Measurements from ENCODE around the gene MB. TPM values are rescaled to one million over a fixed set of nuclear protein-coding genes. Genes with fewer than 3 reads are reported as not detected.
A peak's percentile ranks its signal among the peaks of the same experiment; 100 is the strongest.

The MB gene
- total RNA-seq, 1 donor from 2014 or later = not detected

DNA sequence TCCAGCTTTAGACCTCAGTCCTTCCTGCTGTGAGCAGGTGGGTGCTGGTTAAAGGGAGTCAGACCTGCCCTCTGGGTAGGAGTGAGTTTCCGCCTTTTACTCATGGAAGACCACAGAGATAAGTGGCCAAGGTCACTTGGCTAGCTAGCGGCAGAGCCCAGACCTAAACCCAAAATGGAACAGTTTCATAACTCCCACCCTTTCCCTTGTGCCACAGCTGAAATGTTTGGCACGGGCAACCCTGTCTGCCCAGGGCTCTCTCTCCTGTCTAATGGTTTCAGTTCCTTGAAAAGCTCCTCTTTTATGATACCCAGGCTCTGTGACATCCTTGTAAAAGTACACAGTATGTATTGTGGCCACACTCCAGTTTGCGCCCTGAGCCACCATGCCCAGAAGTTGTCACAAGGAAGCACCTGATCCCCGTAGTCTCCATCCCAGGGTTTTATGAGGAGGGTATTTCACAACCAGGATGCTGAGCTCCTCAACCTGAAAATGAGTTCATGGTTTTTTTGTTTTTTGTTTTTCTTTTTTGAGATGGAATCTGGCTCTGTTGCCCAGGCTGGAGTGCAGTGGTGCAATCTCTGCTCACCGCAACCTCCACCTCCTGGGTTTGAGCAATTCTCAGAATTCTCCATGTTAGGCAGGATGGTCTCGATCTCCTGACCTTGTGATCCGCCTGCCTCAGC is 5.1 kb downstream of the MB start:
- H3K27ac Mint-ChIP-seq = peak overlapping the region; percentile 37

DNA sequence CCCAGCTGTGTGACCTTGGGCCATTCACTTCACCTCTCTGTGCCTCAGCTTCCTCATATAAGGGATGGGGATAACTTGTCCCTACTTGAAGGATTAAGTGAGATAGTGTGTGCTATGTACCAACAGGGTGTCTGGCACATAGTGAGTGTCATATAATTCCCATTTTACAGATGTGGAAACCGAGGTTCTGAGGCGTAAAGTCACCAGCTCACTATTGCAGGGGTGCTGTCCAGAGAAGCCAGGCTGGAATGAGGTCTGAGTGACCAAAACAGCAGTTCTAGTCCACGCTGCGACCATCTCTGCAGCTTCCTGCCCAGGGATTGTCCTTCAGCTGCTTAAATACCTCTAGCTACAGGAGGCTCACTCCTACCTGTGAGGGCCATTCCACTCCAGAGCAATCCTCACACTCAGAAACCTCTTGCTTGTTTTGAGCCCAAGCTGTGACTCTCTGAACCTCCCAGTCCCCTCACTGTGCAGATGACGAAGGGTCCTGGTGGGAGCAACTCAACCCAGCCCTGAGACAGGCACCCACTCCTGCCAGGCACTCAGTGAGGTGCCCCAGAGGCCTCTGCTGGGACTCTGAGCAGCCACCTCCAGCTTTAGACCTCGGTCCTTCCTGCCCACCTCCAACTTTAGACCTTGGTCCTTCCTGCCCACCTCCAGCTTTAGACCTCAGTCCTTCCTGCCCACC is 5.8 kb downstream of the MB start:
- Mint-ChIP-seq H3K4me3 (no peak overlapping the region), H3K4me1 (peaks cover 5% of the 10 kb centered on the region), H3K27me3 (ENCODE audit: insufficient read depth, low read depth) (peaks cover 10% of the 10 kb centered on the region)

More for the DNA sequence above, 5.1 kb downstream of the MB start:
- Histone ChIP-seq H2AFZ (replicated peaks) (no peak overlapping the region), H3K27ac (no peak overlapping the region), H3K4me2 (no peak overlapping the region), H3K79me2 (ENCODE audit: low read depth) (no peaks in the 10 kb centered on the region), H3K9me3 (ENCODE audit: low read depth) (no peaks in the 10 kb centered on the region), H4K20me1 (ENCODE audit: low read depth) (no peaks in the 10 kb centered on the region), H3K4me3 (no peak overlapping the region), H3F3A (ENCODE audit: low read depth) (no peaks in the 10 kb centered on the region), H3K27me3 (no peaks in the 10 kb centered on the region), H3K4me1 (no peaks in the 10 kb centered on the region), H3K36me3 (no peaks in the 10 kb centered on the region), H3K9ac (no peak overlapping the region)
- H3K36me3 Mint-ChIP-seq = no peaks in the 10 kb centered on the region
- no peak for DNase-seq (ENCODE audit: low spot score)
- H3K27me3 Mint-ChIP-seq (ENCODE audit: insufficient read depth, low read depth) = peaks cover 10% of the 10 kb centered on the region
- TF ChIP-seq, protein P1, sequence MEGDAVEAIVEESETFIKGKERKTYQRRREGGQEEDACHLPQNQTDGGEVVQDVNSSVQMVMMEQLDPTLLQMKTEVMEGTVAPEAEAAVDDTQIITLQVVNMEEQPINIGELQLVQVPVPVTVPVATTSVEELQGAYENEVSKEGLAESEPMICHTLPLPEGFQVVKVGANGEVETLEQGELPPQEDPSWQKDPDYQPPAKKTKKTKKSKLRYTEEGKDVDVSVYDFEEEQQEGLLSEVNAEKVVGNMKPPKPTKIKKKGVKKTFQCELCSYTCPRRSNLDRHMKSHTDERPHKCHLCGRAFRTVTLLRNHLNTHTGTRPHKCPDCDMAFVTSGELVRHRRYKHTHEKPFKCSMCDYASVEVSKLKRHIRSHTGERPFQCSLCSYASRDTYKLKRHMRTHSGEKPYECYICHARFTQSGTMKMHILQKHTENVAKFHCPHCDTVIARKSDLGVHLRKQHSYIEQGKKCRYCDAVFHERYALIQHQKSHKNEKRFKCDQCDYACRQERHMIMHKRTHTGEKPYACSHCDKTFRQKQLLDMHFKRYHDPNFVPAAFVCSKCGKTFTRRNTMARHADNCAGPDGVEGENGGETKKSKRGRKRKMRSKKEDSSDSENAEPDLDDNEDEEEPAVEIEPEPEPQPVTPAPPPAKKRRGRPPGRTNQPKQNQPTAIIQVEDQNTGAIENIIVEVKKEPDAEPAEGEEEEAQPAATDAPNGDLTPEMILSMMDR (IDR thresholded peaks at IDR 0.05) = no peak
- no peaks in the 10 kb centered on the region for H3K4me1 Mint-ChIP-seq
- H3K9me3 Mint-ChIP-seq = no peaks in the 10 kb centered on the region
- H3K4me3 Mint-ChIP-seq = no peak overlapping the region

DNA sequence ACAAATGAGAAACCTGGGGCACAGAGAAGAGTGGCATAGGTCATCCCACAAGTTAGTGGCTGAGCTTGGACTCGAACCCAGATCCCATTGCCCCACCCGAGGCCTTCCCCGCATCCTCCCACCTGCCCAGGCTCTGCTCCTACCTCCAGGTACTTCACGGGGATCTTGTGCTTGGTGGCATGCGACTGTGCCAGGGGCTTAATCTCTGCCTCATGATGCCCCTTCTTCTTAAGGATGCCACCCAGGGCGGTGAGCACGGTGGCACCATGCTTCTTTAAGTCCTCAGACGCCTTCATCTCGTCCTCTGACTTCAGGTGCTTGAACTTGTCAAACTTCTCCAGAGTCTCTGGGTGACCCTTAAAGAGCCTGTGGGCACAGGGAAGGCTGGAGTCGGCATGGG is 6.4 kb downstream of the MB start:
- no peaks in the 10 kb centered on the region for H3K27me3 ChIP-seq
- H3K9me3 Mint-ChIP-seq = no peaks in the 10 kb centered on the region
- H3K4me1 ChIP-seq = no peaks in the 10 kb centered on the region
- H3K36me3 Mint-ChIP-seq = no peaks in the 10 kb centered on the region
- no peaks in the 10 kb centered on the region for H3K9me3 ChIP-seq (ENCODE audit: low read depth)
- H3K4me3 Mint-ChIP-seq = peak overlapping the region; percentile 52
- no peaks in the 10 kb centered on the region for H4K20me1 ChIP-seq (ENCODE audit: low read depth)
- H3K27me3 Mint-ChIP-seq (ENCODE audit: insufficient read depth, low read depth) = peaks cover 9% of the 10 kb centered on the region
- H3K4me2 ChIP-seq = no peak overlapping the region
- H2AFZ ChIP-seq (replicated peaks) = no peak overlapping the region
- H3F3A ChIP-seq (ENCODE audit: low read depth) = no peaks in the 10 kb centered on the region
- H3K9ac ChIP-seq = no peak overlapping the region
- no peaks in the 10 kb centered on the region for H3K79me2 ChIP-seq (ENCODE audit: low read depth)
- TF ChIP-seq, protein P1 (IDR thresholded peaks at IDR 0.05) = no peak
- TF ChIP-seq EZH2phosphoT487 (IDR thresholded peaks at IDR 0.05) (no peak), EZH2 (IDR thresholded peaks at IDR 0.05) (no peak)
- H3K36me3 ChIP-seq = no peaks in the 10 kb centered on the region
- H3K27ac ChIP-seq = no peak overlapping the region
- DNase-seq (ENCODE audit: low spot score) = no peak
- H3K4me3 ChIP-seq = no peak overlapping the region
- peaks cover 8% of the 10 kb centered on the region for H3K4me1 Mint-ChIP-seq
- no peak overlapping the region for H3K27ac Mint-ChIP-seq

More for the DNA sequence above, 5.8 kb downstream of the MB start:
- no peak overlapping the region for H3K4me3 ChIP-seq
- no peaks in the 10 kb centered on the region for H3K36me3 Mint-ChIP-seq
- no peaks in the 10 kb centered on the region for H3K4me1 ChIP-seq
- TF ChIP-seq EZH2phosphoT487 (IDR thresholded peaks at IDR 0.05) (no peak), EZH2 (IDR thresholded peaks at IDR 0.05) (no peak)
- TF ChIP-seq, protein P1 (IDR thresholded peaks at IDR 0.05) = no peak
- no peak overlapping the region for H3K27ac Mint-ChIP-seq
- H3K79me2 ChIP-seq (ENCODE audit: low read depth) = no peaks in the 10 kb centered on the region
- no peak overlapping the region for H3K4me2 ChIP-seq
- H3K36me3 ChIP-seq = no peaks in the 10 kb centered on the region
- no peaks in the 10 kb centered on the region for H3K9me3 Mint-ChIP-seq
- no peaks in the 10 kb centered on the region for H3K27me3 ChIP-seq
- H3K9ac ChIP-seq = no peak overlapping the region
- no peaks in the 10 kb centered on the region for H3K9me3 ChIP-seq (ENCODE audit: low read depth)
- H2AFZ ChIP-seq (replicated peaks) = no peak overlapping the region
- H3K27ac ChIP-seq = no peak overlapping the region
- H3F3A ChIP-seq (ENCODE audit: low read depth) = no peaks in the 10 kb centered on the region
- no peak for DNase-seq (ENCODE audit: low spot score)
- H4K20me1 ChIP-seq (ENCODE audit: low read depth) = no peaks in the 10 kb centered on the region
